GM19043 (cell line): Measurements from ENCODE around the gene ZDHHC11B.
"Not testable (repeated sequence)": the region's sequence is repeated elsewhere in the genome, so short reads cannot be mapped to it uniquely, and the experiment has no call there.

ENCODE experiments used
- ATAC-seq: cut with Tn5 transposase; IDR thresholded peaks from one replicate; pipeline ENCODE4 v1.9.1; 2021; ENCODE audit warnings: low read depth; ENCODE audit not compliant: unreplicated experiment

Gene ZDHHC11B

GRCh38 chr5:754143-754632 is 30.3 kb downstream of the ZDHHC11B start:
- not testable (repeated sequence) for ATAC-seq

GRCh38 chr5:753567-754142 is 30.9 kb downstream of the ZDHHC11B start:
- ATAC-seq: not testable (repeated sequence)

DNA sequence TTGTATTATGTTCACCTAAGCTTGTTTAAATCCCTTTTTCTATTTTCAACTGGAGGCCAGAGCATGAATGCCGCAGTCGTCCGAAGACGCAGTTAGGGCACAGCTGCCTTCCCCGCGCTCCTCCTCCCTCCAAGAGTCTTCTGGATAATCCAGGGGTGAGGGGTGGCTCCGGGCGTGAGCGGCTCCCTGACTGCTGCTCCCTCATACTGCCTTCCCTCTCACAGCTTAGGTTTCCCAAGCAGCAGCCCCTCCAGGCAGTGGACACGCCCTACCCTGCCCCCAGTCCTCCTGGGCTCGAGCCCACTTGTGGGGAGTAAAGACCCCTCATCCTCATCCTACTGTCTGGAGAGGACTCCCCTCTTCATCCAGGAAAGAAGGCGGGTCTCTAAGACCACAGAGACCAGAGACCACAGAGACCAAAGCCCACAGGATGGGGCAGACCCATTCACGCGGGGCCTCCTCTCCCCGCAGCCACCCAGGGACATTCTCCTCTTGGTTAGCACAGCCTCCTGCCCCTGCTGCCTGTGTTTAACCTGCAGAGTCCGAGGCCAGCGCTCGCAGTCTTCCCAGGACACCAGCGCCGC is 31.9 kb downstream of the ZDHHC11B start:
- not testable (repeated sequence) for ATAC-seq

DNA sequence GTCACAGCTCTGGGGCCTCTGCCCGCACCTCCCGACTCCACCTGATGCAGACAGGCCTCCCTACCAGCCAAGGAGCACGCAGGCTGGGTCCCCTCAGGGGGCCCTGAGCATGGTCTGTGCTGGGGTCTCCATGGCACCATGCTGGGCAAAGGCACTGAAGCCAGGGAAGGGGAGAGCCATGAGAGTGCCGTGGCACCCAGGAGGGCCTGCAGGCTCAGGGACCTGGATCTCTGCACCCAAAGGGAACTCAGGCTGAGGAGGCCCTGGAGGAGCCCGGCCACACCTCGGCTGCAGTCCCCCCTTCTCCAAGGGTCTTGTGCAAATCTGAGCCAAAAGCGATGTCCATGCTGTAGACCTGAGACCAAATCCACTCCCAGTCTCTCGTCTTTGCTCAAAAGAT is 32.5 kb downstream of the ZDHHC11B start:
- ATAC-seq: not testable (repeated sequence)

DNA sequence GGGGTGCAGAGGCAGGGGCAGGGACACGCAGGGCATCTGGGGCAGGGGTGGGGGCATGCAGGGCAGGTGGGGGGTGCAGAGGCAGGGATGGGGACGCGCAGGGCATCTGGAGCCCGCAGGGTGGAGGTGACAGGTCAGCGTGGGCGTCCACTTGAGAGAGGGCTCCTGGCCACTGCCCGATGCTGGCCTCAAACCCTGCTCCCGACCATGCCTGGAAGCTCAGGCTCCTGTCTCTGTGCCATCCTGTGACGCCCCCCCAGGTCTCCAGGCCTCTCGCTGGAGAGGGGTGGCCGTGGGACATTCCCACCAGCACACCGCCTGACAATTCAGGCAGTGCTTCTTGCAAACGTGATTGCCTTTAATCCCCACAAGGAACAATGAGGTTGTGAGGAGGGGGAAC is 33.0 kb downstream of the ZDHHC11B start:
- no peak for ATAC-seq

DNA sequence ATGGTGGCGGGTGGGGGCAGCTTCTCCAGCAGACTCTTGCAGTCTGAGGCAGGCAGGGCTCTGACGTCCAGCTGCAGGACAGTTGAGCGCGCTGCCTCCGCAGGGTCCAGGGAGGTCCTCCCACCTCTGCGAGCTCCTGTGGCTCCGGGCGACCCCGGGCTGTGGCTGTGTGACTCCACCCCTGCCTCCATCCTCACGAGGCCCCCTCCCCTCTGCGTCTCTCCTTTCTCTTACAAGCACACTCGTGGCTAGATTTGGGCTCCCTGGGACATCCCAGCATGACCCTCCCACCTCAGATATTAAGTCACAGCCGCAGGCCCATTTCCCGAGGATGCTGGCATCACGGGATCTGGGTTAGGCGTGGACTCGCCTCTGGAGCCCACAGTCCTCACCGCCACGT is 34.3 kb downstream of the ZDHHC11B start:
- not testable (repeated sequence) for ATAC-seq

GRCh38 chr5:749101-749670 is 35.3 kb downstream of the ZDHHC11B start:
- ATAC-seq: no peak

GRCh38 chr5:748011-748980 is 36.2 kb downstream of the ZDHHC11B start:
- ATAC-seq: not testable (repeated sequence)

DNA sequence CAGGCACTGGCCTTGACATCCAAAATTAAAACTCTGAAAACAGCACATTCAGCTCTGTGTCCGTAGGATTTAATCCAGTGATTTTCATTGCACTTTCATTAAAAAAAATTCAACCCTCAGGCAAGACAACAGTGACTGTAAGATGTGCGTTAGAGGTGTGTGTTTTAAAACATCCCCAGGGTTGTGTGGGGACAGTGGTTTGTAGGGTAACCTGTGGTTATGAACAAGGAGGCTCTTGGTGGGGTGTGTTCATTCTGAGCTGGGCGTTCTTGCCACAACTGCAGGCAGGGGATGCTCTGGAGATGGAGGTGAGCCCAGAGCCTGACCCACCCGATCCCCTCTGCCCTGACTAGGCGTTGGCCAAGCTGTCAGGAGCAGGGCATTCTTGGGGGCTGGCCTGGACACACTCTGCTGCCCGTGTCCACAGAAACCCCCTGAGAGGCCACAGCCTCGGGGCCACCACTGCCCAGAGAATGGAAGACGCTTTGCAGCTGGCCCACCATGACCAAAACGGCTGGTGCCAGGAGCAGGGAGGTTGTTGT is 37.2 kb downstream of the ZDHHC11B start:
- not testable (repeated sequence) for ATAC-seq

GRCh38 chr5:746258-746761 is 38.2 kb downstream of the ZDHHC11B start:
- no peak for ATAC-seq

DNA sequence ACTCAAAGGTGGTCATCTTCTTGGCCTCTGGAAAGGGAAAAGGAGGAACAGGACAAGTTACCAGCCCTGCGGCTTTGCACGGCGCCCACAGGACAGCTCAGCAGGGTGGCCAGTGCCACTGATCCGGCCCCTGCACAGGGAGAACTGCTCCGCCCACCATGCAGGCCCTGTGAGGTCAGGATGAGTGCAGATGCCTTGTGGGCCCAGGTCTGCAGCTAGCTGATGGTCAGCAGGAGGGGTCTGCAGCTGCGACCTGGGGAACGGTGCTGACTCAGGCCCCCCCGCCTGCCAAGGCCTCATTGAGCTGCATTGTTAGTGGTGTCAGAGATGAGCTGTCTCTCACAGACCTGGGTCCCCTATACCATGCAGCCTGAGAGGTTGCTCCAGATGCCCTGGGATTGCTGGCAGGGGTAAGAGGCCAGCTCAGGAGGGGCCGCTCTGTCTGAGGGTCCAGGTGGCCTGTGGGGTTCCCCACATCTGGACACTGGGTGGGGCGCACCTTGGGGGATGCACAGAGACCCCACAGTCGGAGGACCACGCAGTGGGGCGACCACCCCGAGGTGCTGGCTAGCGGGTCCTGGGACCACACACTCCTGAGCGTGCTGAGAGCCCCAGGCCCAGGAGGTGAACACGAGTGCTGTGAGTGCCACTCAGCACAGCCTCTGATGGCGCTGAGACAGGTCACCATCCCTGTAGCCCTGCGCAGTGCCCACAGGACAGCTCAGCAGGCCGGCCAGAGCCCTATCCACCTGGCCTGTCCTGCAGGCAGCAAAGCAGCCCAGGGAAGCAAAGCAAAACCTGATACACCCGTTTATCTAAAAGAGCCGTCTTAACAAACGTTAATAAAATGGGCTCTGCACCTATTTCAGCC is 39.0 kb downstream of the ZDHHC11B start:
- not testable (repeated sequence) for ATAC-seq

DNA sequence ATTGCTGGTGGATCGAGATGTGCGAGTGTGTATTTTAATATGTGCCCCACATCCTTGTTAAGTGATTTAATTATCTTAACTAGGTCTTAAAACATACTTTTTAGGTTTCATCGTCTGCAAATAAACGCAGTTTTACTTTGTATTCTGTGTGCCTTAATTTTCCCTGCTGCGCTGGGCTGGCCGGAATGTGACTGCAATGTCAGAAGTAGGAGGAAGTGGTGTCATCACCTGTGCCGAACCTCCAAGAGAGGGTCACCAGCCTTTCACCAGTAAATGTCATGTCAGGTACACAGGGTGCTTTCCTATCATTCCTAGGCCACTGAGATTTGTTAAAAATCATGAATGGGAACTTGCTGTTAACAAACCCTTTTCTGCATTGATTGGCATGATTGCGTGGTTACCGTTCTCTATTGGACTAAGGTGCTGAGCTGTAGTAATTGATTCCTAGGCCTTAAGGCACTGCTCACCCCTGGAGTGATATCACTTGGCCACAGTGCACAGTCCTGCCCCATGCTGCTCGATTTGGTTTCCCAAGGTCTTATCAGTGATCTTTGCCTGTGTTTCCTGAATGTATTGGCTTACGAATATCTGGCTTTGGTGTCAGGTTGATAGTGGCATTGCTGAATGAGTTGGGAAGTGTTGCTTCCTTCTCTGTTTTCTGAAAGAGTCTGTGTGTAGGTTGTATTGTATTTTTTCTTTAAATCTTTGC is 40.7 kb downstream of the ZDHHC11B start:
- not testable (repeated sequence) for ATAC-seq

DNA sequence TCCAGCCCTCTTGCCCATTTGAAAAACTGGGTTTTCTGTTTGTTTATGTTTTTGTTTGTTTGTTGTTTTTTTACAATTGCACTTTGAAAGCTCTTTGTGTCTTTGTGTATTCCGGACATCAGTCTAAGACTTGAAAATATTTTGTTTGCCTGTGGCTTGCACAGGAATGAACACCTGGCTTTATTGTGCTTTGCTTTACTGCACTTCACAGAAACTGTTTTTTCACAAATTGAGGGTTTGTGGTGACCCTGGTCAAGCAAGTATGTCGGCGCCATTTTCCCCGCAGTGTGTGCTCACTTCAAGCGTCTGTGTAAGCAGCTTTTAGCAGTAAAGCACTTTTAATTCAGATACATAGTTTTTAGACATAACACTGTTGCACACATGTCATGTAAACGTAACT is 42.3 kb downstream of the ZDHHC11B start:
- not testable (repeated sequence) for ATAC-seq

DNA sequence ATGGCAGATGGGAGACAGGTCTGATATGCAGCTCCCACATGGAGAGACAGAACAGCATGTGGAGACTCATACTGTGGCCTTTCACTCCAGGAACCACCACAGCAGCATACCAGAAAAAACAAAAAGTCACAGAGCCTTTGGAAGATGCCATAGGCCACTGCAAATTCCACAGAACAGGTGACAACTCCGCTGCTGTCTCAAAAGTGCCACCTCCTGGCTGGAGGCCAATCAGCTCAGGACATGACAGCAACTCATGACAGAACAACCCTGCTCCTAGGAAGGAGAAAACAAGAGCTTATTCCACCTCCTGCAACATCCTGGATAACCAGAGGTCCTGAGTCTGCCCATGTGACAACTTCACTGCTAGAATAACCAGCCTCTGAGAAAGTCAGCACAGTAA is 50.4 kb downstream of the ZDHHC11B start:
- not testable (repeated sequence) for ATAC-seq

DNA sequence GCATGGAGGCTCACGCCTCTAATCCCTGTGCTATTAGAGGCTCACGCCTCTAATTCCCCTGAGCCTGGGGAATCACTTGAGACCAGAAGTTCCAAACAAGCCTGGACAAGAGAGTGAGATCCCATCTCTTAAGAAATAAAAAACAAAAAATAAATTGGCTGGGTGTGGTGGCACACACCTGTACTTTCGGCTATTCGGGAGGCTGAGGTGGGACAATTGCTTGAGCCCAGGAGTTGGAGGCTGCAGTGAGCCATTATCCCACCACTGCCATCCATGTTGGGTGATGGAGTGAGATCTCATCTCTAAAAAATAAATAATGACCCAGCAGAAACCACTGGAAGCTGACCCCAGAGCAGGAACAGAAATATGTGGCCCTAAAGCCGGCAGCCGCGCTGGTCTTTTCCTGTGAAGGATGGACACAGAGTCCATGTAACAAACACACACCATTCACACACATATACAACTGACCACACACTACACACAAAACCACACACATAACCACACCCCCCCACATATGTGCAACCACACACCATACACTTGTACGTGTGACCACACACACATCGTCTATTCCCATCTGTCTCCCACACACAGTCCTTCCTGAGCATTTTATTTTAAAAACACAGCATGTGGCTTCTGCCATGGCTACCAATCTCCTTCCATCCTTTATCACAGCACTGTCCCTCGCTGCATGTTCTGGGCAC is 51.6 kb downstream of the ZDHHC11B start:
- not testable (repeated sequence) for ATAC-seq

DNA sequence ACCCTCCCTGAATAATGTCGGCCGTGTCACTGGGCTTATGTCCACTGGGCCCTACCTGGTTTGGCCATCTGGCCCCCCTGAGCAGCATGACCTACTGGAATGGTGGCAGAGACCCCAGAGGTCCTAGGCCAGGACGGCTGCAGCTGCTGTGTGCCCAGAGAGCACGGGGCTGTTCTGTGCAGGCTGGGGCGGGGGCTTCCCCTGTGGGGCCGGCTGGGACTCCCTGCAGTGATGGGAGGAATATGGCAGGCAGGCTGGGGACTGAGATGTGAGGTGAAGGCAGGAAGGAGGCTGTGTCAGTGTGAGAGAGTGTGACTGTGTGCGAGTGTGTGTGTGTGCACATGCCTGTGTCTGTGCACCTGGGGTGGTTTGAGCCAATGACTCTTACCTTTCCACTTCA is 55.3 kb downstream of the ZDHHC11B start:
- ATAC-seq: not testable (repeated sequence)

DNA sequence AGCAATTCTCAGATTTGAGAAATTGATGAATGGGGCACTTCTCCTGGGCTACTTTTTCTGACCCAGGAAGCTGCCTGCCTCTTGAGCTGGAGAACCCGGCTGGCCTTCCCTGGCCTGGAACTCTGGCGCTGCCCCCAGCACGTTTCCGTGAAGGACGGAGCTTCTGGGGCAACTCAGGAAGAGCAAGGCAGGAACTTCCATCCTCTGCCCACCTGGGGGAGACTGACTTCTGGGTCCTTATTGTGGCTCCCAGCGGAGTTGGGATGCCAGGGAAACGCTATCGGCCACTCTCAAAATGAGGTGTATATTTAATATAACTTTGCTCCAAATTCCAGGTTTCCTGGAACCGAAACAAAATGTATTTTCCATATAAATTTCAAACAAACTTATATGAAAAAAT is 57.4 kb downstream of the ZDHHC11B start:
- not testable (repeated sequence) for ATAC-seq

- not testable (repeated sequence) for ATAC-seq
Observed at GRCh38 chr5:723865-724264, 60.7 kb downstream of the ZDHHC11B start.
